Smooth muscle cell (in vitro differentiated cells): ENCODE measurements around the gene DYNC2H1. TPM values are rescaled to one million over a fixed set of nuclear protein-coding genes. Genes with fewer than 3 reads are reported as not detected.

ENCODE experiments used
- DNase-seq: peaks from one replicate; lab custom pipeline; 2025; ENCODE audit not compliant: unreplicated experiment; lab: John Stamatoyannopoulos, UW
- H2AFZ ChIP-seq: fragments of 200-600 bp; sonication (generic); 2 replicates; pipeline ENCODE4 v1.6.0; 2016; ENCODE audit warnings: antibody characterized with exemption, low read depth, mild to moderate bottlenecking
- H3F3A ChIP-seq: fragments of 200-600 bp; sonication (generic); 2 replicates; pipeline ENCODE4 v1.6.0; 2017; ENCODE audit warnings: antibody characterized with exemption, low read depth
- H3K27ac ChIP-seq: fragments of 200-600 bp; sonication (generic); 2 replicates; pipeline ENCODE4 v1.5.1; 2016; ENCODE audit warnings: low read depth, mild to moderate bottlenecking
- H3K27me3 ChIP-seq: fragments of 200-600 bp; sonication (generic); 2 replicates; pipeline ENCODE4 v1.6.1; 2016; ENCODE audit warnings: low read depth, mild to moderate bottlenecking
- H3K36me3 ChIP-seq: fragments of 200-600 bp; sonication (generic); 2 replicates; pipeline ENCODE4 v1.5.1; 2016; ENCODE audit warnings: low read depth
- H3K4me1 ChIP-seq: fragments of 200-600 bp; sonication (generic); 2 replicates; pipeline ENCODE4 v1.5.1; 2016; ENCODE audit warnings: low read depth
- H3K4me2 ChIP-seq: fragments of 200-600 bp; sonication (generic); 2 replicates; pipeline ENCODE4 v1.6.0; 2016; ENCODE audit warnings: mild to moderate bottlenecking
- H3K4me3 ChIP-seq: fragments of 200-600 bp; sonication (generic); 2 replicates; pipeline ENCODE4 v1.5.1; 2016; ENCODE audit warnings: mild to moderate bottlenecking
- H3K79me2 ChIP-seq: fragments of 200-600 bp; sonication (generic); 2 replicates; pipeline ENCODE4 v1.6.0; 2016; ENCODE audit warnings: low read depth, mild to moderate bottlenecking
- H3K9ac ChIP-seq: fragments of 200-600 bp; sonication (generic); 2 replicates; pipeline ENCODE4 v1.6.0; 2016; ENCODE audit warnings: low read depth
- H3K9me3 ChIP-seq: fragments of 200-600 bp; sonication (generic); replicated peaks from 2 replicates; pipeline ENCODE4 v1.5.1; 2016; ENCODE audit warnings: low read depth
- H4K20me1 ChIP-seq: fragments of 200-600 bp; sonication (generic); 2 replicates; pipeline ENCODE4 v1.6.0; 2016; ENCODE audit warnings: low read depth
- WGBS: methylation state at CpG from one replicate; pipeline ENCODE4 v1.1.7; 2016; ENCODE audit warnings: low lambda C conversion rate; 5-methylcytosine and 5-hydroxymethylcytosine counted together
- polyA plus RNA-seq: library from polyadenylated mRNA; unstranded; fragments of >200 nt; fragmentation: Nextera tagmentation; extraction: Ambion mirVana; gene quantifications from 2 replicates; pipeline ENCODE4 v1.2.1, GENCODE V29; 2016
- total RNA-seq: library from RNA; depleted of rRNA; stranded (reverse); fragments of >200 nt; gene quantifications from 2 replicates; pipeline ENCODE4 v1.2.3, GENCODE V29; 2014
- TF ChIP-seq, protein P1 (sequence below): fragments of 200-600 bp; sonication (generic); IDR thresholded peaks from 2 replicates; pipeline ENCODE4 v1.5.1; 2017; ENCODE audit warnings: borderline replicate concordance, mild to moderate bottlenecking, antibody characterized with exemption; ENCODE audit not compliant: insufficient read depth, poor library complexity, severe bottlenecking

Gene DYNC2H1
- total and polyA plus RNA-seq, 2 experiments from 2014 or later: 2.3 to 10.8 TPM

- Histone ChIP-seq H3F3A (no peaks in the 10 kb centered on the region), H3K4me3 (no peak overlapping the region), H3K36me3 (no peaks in the 10 kb centered on the region), H4K20me1 (no peaks in the 10 kb centered on the region), H3K9ac (no peak overlapping the region), H3K79me2 (no peaks in the 10 kb centered on the region), H3K4me2 (no peak overlapping the region), H3K9me3 (no peaks in the 10 kb centered on the region), H3K4me1 (no peaks in the 10 kb centered on the region), H2AFZ (no peak overlapping the region), H3K27me3 (no peaks in the 10 kb centered on the region), H3K27ac (no peak overlapping the region)
- no peak for DNase-seq
- 97% methylated on average over 1 of the region's 1 CpG for WGBS
- TF ChIP-seq, protein P1, sequence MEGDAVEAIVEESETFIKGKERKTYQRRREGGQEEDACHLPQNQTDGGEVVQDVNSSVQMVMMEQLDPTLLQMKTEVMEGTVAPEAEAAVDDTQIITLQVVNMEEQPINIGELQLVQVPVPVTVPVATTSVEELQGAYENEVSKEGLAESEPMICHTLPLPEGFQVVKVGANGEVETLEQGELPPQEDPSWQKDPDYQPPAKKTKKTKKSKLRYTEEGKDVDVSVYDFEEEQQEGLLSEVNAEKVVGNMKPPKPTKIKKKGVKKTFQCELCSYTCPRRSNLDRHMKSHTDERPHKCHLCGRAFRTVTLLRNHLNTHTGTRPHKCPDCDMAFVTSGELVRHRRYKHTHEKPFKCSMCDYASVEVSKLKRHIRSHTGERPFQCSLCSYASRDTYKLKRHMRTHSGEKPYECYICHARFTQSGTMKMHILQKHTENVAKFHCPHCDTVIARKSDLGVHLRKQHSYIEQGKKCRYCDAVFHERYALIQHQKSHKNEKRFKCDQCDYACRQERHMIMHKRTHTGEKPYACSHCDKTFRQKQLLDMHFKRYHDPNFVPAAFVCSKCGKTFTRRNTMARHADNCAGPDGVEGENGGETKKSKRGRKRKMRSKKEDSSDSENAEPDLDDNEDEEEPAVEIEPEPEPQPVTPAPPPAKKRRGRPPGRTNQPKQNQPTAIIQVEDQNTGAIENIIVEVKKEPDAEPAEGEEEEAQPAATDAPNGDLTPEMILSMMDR: no peak
Observed at GRCh38 chr11:103210543-103210942, 101.3 kb downstream of the DYNC2H1 start.

GRCh38 chr11:103215812-103216211, 106.6 kb downstream of the DYNC2H1 start:
- Histone ChIP-seq H3F3A (no peaks in the 10 kb centered on the region), H2AFZ (no peak overlapping the region), H4K20me1 (no peaks in the 10 kb centered on the region), H3K4me1 (no peaks in the 10 kb centered on the region), H3K9me3 (no peaks in the 10 kb centered on the region), H3K4me2 (no peak overlapping the region), H3K4me3 (no peak overlapping the region), H3K9ac (no peak overlapping the region), H3K79me2 (no peaks in the 10 kb centered on the region), H3K36me3 (no peaks in the 10 kb centered on the region), H3K27me3 (no peaks in the 10 kb centered on the region), H3K27ac (no peak overlapping the region)
- no peak for DNase-seq
- TF ChIP-seq, protein P1: no peak
- 93% methylated on average over 1 of the region's 1 CpG for WGBS

GRCh38 chr11:103220133-103220532, 110.9 kb downstream of the DYNC2H1 start:
- no peaks in the 10 kb centered on the region for H3K4me1 ChIP-seq
- H3K9me3 ChIP-seq: no peaks in the 10 kb centered on the region
- TF ChIP-seq, protein P1: no peak
- no peaks in the 10 kb centered on the region for H3K36me3 ChIP-seq
- H2AFZ ChIP-seq: no peak overlapping the region
- no peaks in the 10 kb centered on the region for H3K79me2 ChIP-seq
- DNase-seq: no peak
- 84% methylated on average over 1 of the region's 1 CpG for WGBS
- no peak overlapping the region for H3K4me3 ChIP-seq
- no peaks in the 10 kb centered on the region for H4K20me1 ChIP-seq
- no peaks in the 10 kb centered on the region for H3F3A ChIP-seq
- no peak overlapping the region for H3K9ac ChIP-seq
- no peaks in the 10 kb centered on the region for H3K27me3 ChIP-seq
- no peak overlapping the region for H3K27ac ChIP-seq
- H3K4me2 ChIP-seq: no peak overlapping the region

DNA sequence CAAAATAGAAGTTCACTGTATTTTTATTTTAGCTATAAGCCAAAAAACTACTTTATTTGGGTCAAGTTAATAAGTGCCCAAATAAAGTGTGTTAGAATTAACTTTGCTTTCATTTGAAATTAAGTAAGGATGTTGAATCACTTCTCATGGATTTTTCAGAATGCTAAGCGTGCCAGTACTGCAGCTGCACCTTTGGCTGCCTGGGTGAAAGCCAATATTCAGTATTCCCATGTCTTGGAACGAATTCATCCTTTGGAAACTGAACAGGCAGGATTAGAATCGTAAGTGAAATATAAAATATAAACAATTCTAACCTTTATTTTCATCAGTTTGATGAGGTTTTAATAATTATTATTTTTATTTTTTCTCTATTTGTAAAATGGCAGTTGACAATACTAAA, 113.6 kb downstream of the DYNC2H1 start:
- no peaks in the 10 kb centered on the region for H3F3A ChIP-seq
- TF ChIP-seq, protein P1: no peak
- no peaks in the 10 kb centered on the region for H3K27me3 ChIP-seq
- no peak overlapping the region for H3K9ac ChIP-seq
- no peak for DNase-seq
- no peaks in the 10 kb centered on the region for H3K36me3 ChIP-seq
- no peak overlapping the region for H3K27ac ChIP-seq
- no peaks in the 10 kb centered on the region for H3K4me1 ChIP-seq
- H3K4me2 ChIP-seq: no peak overlapping the region
- no peak overlapping the region for H3K4me3 ChIP-seq
- no peak overlapping the region for H2AFZ ChIP-seq
- no peaks in the 10 kb centered on the region for H4K20me1 ChIP-seq
- no peaks in the 10 kb centered on the region for H3K79me2 ChIP-seq
- no peaks in the 10 kb centered on the region for H3K9me3 ChIP-seq
- WGBS: 93% methylated on average over 3 of the region's 3 CpGs
